ENCODE data around the gene TMEFF2. TPM values are rescaled to one million over a fixed set of nuclear protein-coding genes. Genes with fewer than 3 reads are reported as not detected.

Gene TMEFF2
- polyA plus RNA-seq, 1 of the 3 experiments (the other 2 are of a cell fraction), result 5.4 TPM

DNA sequence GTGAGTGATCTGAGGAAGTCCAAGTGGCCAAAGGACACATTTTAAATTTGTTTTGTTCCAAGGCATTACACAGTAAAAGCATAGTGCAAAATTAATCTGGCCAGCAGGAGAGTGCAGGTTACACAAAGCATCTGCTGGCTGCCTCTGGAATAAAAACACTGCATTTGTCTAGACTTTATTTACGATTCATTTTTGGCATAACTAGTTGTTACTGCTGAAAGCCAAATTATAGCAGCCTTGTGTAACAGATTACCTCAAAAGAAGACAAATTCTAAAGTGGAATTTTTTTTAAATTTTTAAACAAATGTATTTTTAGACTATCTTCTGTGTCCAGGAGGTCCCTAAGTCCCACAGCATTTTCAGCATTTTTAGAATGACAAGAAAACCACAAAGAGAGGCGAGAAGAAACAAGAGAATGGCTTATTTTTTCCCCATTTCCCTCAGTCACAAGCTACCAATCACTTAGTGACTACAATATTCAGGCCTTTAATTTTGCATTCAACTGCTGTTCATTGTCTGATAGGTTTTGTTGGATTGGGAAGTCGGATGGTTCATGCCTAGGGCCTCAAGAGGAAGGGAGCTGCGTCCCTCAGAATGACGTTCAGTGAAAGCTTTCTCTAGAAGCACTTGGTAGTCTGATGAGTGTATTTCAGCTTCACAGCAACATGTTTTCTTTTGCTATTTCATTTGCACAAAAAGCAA lies 46.0 kb downstream of the TMEFF2 start:
- Histone ChIP-seq H3K4me3 (ENCODE audit: low read depth in 2 of 2, low read length in 1 of 2) (no peak overlapping the region), H3K27ac (ENCODE audit: low read depth in 2 of 2, low read length in 1 of 2) (peak overlapping the region; percentile 39 to 82; a peak in 3 of 4 replicates), H2AFZ (ENCODE audit: low read depth) (peak overlapping the region; percentile 67), H3K9ac (no peak overlapping the region), H3F3A (replicated peaks; ENCODE audit: insufficient read depth) (peaks cover 18% of the 10 kb centered on the region), H3K36me3 (replicated peaks in 1 of 2; ENCODE audit: control insufficient read depth in 1 of 2, insufficient read depth in 2 of 2, low read length in 1 of 2) (no peaks in the 10 kb centered on the region), H3K79me2 (ENCODE audit: insufficient read depth) (no peaks in the 10 kb centered on the region), H3K9me2 (no peaks in the 10 kb centered on the region), H3K4me1 (ENCODE audit: control insufficient read depth in 1 of 2, insufficient read depth in 2 of 2, low read depth in 1 of 2, low read length in 1 of 2) (peaks cover 0 to 24% of the 10 kb centered on the region in 2 experiments; a peak in 3 of 4 replicates), H3K27me3 (ENCODE audit: insufficient read depth) (no peaks in the 10 kb centered on the region), H3K9me3 (no peaks in the 10 kb centered on the region), H3K4me2 (no peak overlapping the region), H4K20me1 (ENCODE audit: insufficient read depth) (no peaks in the 10 kb centered on the region)
- TF ChIP-seq ELF1 (IDR thresholded peaks at IDR 0.05) (no peak), RFX5 (IDR thresholded peaks at IDR 0.05; ENCODE audit: low read length) (no peak), FOSL2 (IDR thresholded peaks at IDR 0.05; ENCODE audit: borderline replicate concordance, low read depth) (no peak), MXI1 (IDR thresholded peaks at IDR 0.05; ENCODE audit: low read depth, low read length) (no peak), NFIC (IDR thresholded peaks at IDR 0.05; ENCODE audit: borderline replicate concordance) (no peak), FOXJ3 (CRISPR knock-in tag; IDR thresholded peaks at IDR 0.05) (no peak), NRF1 (IDR thresholded peaks at IDR 0.05; ENCODE audit: low read depth, low read length) (no peak), TCF12 (IDR thresholded peaks at IDR 0.05) (peak; percentile 25; the same call in 1 of the 2 replicates), TAF1 (IDR thresholded peaks at IDR 0.05; ENCODE audit: borderline replicate concordance, low read depth, low read length) (no peak), YY1 (IDR thresholded peaks at IDR 0.05; ENCODE audit: low read depth) (no peak), SMC3 (IDR thresholded peaks at IDR 0.05; ENCODE audit: low read depth, low read length) (no peak)
- TF ChIP-seq, protein P1, sequence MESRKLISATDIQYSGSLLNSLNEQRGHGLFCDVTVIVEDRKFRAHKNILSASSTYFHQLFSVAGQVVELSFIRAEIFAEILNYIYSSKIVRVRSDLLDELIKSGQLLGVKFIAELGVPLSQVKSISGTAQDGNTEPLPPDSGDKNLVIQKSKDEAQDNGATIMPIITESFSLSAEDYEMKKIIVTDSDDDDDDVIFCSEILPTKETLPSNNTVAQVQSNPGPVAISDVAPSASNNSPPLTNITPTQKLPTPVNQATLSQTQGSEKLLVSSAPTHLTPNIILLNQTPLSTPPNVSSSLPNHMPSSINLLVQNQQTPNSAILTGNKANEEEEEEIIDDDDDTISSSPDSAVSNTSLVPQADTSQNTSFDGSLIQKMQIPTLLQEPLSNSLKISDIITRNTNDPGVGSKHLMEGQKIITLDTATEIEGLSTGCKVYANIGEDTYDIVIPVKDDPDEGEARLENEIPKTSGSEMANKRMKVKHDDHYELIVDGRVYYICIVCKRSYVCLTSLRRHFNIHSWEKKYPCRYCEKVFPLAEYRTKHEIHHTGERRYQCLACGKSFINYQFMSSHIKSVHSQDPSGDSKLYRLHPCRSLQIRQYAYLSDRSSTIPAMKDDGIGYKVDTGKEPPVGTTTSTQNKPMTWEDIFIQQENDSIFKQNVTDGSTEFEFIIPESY (IDR thresholded peaks at IDR 0.05; ENCODE audit: borderline replicate concordance, low read depth), result no peak
- TF ChIP-seq, protein P2, sequence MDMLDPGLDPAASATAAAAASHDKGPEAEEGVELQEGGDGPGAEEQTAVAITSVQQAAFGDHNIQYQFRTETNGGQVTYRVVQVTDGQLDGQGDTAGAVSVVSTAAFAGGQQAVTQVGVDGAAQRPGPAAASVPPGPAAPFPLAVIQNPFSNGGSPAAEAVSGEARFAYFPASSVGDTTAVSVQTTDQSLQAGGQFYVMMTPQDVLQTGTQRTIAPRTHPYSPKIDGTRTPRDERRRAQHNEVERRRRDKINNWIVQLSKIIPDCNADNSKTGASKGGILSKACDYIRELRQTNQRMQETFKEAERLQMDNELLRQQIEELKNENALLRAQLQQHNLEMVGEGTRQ (IDR thresholded peaks at IDR 0.05; ENCODE audit: borderline replicate concordance, low read depth, low read length), result no peak
- TF ChIP-seq, protein P3, sequence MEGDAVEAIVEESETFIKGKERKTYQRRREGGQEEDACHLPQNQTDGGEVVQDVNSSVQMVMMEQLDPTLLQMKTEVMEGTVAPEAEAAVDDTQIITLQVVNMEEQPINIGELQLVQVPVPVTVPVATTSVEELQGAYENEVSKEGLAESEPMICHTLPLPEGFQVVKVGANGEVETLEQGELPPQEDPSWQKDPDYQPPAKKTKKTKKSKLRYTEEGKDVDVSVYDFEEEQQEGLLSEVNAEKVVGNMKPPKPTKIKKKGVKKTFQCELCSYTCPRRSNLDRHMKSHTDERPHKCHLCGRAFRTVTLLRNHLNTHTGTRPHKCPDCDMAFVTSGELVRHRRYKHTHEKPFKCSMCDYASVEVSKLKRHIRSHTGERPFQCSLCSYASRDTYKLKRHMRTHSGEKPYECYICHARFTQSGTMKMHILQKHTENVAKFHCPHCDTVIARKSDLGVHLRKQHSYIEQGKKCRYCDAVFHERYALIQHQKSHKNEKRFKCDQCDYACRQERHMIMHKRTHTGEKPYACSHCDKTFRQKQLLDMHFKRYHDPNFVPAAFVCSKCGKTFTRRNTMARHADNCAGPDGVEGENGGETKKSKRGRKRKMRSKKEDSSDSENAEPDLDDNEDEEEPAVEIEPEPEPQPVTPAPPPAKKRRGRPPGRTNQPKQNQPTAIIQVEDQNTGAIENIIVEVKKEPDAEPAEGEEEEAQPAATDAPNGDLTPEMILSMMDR (IDR thresholded peaks at IDR 0.05), result peak; percentile 21; the same call in 1 of the 2 replicates
- TF ChIP-seq, protein P4, sequence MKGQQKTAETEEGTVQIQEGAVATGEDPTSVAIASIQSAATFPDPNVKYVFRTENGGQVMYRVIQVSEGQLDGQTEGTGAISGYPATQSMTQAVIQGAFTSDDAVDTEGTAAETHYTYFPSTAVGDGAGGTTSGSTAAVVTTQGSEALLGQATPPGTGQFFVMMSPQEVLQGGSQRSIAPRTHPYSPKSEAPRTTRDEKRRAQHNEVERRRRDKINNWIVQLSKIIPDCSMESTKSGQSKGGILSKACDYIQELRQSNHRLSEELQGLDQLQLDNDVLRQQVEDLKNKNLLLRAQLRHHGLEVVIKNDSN (IDR thresholded peaks at IDR 0.05; ENCODE audit: borderline replicate concordance, low read depth), result no peak
- ChIA-PET CTCF (interaction anchor here (0.9 to 4.1 kb wide), 3 partner anchors 13 to 336 kb away, joined by 3 to 35 read pairs (median 4); no protein-coding TSS in a partner anchor), POLR2A (no interaction called here)
- DNase-seq, result no peak
- 69% methylated on average over 5 of the region's 5 CpGs for WGBS (ENCODE audit: low lambda C conversion rate)
